A673 (cell line): ENCODE results near the gene REEP6.

Source experiments
- CTCF ChIP-seq: fragments of 300-800, 200-600 bp; sonication (generic); conservative IDR thresholded peaks from 2 replicates; pipeline ENCODE4 v1.5.1; 2017; ENCODE audit warnings: low read depth, mild to moderate bottlenecking, antibody characterized with exemption, low read length, moderate library complexity, mixed read lengths
- EZH2 ChIP-seq: fragments of 200-600 bp; sonication (generic); IDR thresholded peaks from 2 replicates; pipeline ENCODE4 v1.6.1; 2017; ENCODE audit warnings: borderline replicate concordance, low read depth, mild to moderate bottlenecking, mixed read lengths, antibody characterized with exemption, low read length; ENCODE audit not compliant: poor library complexity, severe bottlenecking

GRCh38 chr19:1505991-1506881 is 15.3 kb downstream of the REEP6 start:
- TF ChIP-seq EZH2 (no peak), CTCF (no peak)
